Kidney (tissue), 14 donors: ENCODE data around the gene GAL3ST3. TPM values are rescaled to one million over a fixed set of nuclear protein-coding genes. Genes with fewer than 3 reads are reported as not detected.

ENCODE experiments used
- DNase-seq, 5 donors: peaks; one replicate each; pipeline ENCODE4 v3.0.0-alpha.2; 2013 to 2020
- FAIRE-seq: peaks from 2 replicates; lab custom pipeline; 2012; peaks lifted over from hg19 to GRCh38; lab: Jason Lieb, UNC
- H3K27ac ChIP-seq, 2 donors: one replicate each; pipeline ENCODE4 v1.7.0; 2013; ENCODE audit warnings: low read depth in 2 of 2, low read length in 2 of 2, inconsistent platforms in 1 of 2
- H3K27me3 ChIP-seq: one replicate; pipeline ENCODE4 v1.7.1; 2013; ENCODE audit warnings: low read length, inconsistent platforms; ENCODE audit not compliant: control insufficient read depth, insufficient read depth
- H3K36me3 ChIP-seq, 3 donors: one replicate each; pipeline versions ENCODE4 v1.7.0 to v1.7.1; 2013; ENCODE audit warnings: low read length in 3 of 3, control low read depth in 1 of 3, inconsistent platforms in 1 of 3; ENCODE audit not compliant: insufficient read depth in 3 of 3, control insufficient read depth in 2 of 3
- H3K4me1 ChIP-seq, 3 donors: one replicate each; pipeline versions ENCODE4 v1.7.0 to v1.7.1; 2013; ENCODE audit warnings: low read length in 3 of 3, inconsistent platforms in 1 of 3, low read depth in 1 of 3; ENCODE audit not compliant: control insufficient read depth in 2 of 3, insufficient read depth in 2 of 3
- H3K4me3 ChIP-seq, 3 donors: one replicate each; pipeline versions ENCODE4 v1.7.0 to v1.8.1; 2013; ENCODE audit warnings: low read length in 3 of 3, control low read depth in 1 of 3, inconsistent platforms in 1 of 3
- H3K9ac ChIP-seq, 3 donors: one replicate each; pipeline versions ENCODE4 v1.7.0 to v1.7.1; 2013; ENCODE audit warnings: low read length in 3 of 3, control low read depth in 1 of 3, inconsistent platforms in 1 of 3
- H3K9me3 ChIP-seq, 3 donors: one replicate each; pipeline versions ENCODE4 v1.7.0 to v1.7.1; 2013; ENCODE audit warnings: low read length in 3 of 3, control low read depth in 1 of 3, inconsistent platforms in 1 of 3; ENCODE audit not compliant: control insufficient read depth in 2 of 3, insufficient read depth in 1 of 3
- CTCF ChIP-seq: IDR thresholded peaks from 3 replicates; pipeline ENCODE4 v1.5.1; 2012; ENCODE audit warnings: mild to moderate bottlenecking, moderate library complexity, borderline replicate concordance; ENCODE audit not compliant: insufficient read depth; ENCODE audit errors: extremely low read depth
- intact Hi-C: fragments of 100-400 bp; cut with DNase I; formaldehyde crosslinking; loops from one replicate; pipeline ENCODE4 v1.11.1; 2022
- polyA plus RNA-seq: library from polyadenylated mRNA; stranded (reverse); fragments of 350-450 nt; fragmentation: Illumina TruSeq; extraction: RNeasy Lipid Tissue Mini Kit (QIAGEN cat#74804); gene quantifications from one replicate; pipeline ENCODE4 v1.2.3, GENCODE V29; 2014; ENCODE audit warnings: low read depth, low replicate concordance; ENCODE audit not compliant: insufficient read depth
- total RNA-seq: library from RNA; stranded (reverse); fragmentation: NEBNext Ultra II Directional; extraction: Animal tissue kit (Norgen Biotek cat#: 25700); gene quantifications from one replicate; pipeline ENCODE4 v1.2.1, GENCODE V29; 2021
- donor health status: control.
- donor health status: control.
- donor health status: control.
- donor health status: control.
- donor health status: control.
- donor health status: DM: yes; HTN: yes; CAD: no.
- donor health status: Normal renal cell carcinoma (clear cell type).

GAL3ST3 gene
- total and polyA plus RNA-seq, 2 donors from 2014 or later: 2.5 to 7.6 TPM

DNA sequence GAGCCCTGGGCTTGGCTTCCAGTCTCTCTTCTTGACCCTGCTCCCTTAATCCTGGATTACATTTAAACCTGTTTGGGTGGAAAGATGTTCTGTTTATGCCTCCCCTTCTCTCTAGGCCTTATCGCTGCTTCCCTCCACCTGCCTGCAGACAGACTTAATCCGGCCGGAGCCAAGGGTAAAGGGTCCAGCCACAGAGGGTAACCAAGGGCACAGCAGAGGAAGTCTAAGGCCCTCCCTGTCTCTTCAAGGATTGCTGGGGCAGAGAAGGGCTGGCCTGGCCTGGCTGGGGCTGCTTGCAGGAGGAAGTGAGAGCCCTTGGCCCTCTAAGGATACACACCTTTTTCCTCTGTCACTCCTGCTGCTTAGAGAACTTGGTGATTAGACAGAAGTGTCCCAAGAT lies 2.1 kb downstream of the GAL3ST3 start:
- Histone ChIP-seq H3K27me3 (no peaks in the 10 kb centered on the region), H3K9me3 (no peaks in the 10 kb centered on the region), H3K36me3 (no peaks in the 10 kb centered on the region), H3K9ac (peak overlapping the region in 1 of 3 donors; percentile 30), H3K4me3 (no peak overlapping the region), H3K4me1 (peaks cover 0 to 16% (median 7%) of the 10 kb centered on the region in 3 donors), H3K27ac (peak overlapping the region in 1 of 2 donors; percentile 16)
- FAIRE-seq (no peak), DNase-seq (peak in 1 of 5 donors; percentile 51)
- intact Hi-C loops: no loop called here
- TF ChIP-seq CTCF: no peak

GRCh38 chr11:66045177-66045639 lies 3.8 kb downstream of the GAL3ST3 start:
- peaks cover 0 to 14% (median 7%) of the 10 kb centered on the region in 3 donors for H3K4me1 ChIP-seq
- H3K36me3 ChIP-seq: no peaks in the 10 kb centered on the region
- DNase-seq: peak; percentile 87 to 90 (median 90)
- intact Hi-C loops: no loop called here
- H3K9ac ChIP-seq: no peak overlapping the region
- H3K9me3 ChIP-seq: no peaks in the 10 kb centered on the region
- H3K27ac ChIP-seq: no peak overlapping the region
- no peaks in the 10 kb centered on the region for H3K27me3 ChIP-seq
- no peak overlapping the region for H3K4me3 ChIP-seq
- no peak for FAIRE-seq
- peak; percentile 76 for TF ChIP-seq CTCF

- no peak overlapping the region for H3K4me3 ChIP-seq
- no peaks in the 10 kb centered on the region for H3K27me3 ChIP-seq
- intact Hi-C loops: no loop called here
- H3K36me3 ChIP-seq: no peaks in the 10 kb centered on the region
- H3K9ac ChIP-seq: no peak overlapping the region
- no peak overlapping the region for H3K27ac ChIP-seq
- no peak for DNase-seq
- no peak for TF ChIP-seq CTCF
- FAIRE-seq: no peak
- no peaks in the 10 kb centered on the region for H3K9me3 ChIP-seq
- H3K4me1 ChIP-seq: peaks cover 0 to 14% (median 7%) of the 10 kb centered on the region in 3 donors
Observed at GRCh38 chr11:66044757-66045156, 4.2 kb downstream of the GAL3ST3 start.
